ENCODE measurements around the gene OR2S2.

Gene OR2S2

DNA sequence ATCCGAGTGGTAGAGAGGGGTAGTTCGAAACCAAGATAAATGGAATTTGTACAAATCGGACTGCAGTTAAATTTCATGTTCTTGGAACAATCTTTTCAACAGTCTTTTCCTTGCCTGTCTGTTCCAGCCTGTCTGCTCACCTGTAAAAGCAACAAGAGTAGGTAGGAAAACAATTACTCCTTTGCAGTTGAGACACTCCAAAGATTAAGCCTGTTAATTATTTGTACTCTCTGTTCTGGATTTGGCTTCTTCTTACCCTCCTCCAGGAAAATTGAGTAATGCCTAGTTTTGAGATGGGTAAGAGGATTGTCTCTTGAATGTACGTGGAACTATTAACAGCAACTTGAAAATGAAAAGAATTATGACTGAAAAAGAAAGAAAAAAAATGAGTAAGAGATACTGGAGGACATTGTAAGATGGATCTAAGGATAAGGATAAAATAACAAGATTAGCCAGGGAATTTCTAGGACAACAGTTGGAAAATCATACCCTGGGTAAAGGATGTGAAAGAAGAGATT lies 24.3 kb downstream of the OR2S2 start:
- Histone ChIP-seq H4K91ac (ENCODE audit: low read length) (no peak overlapping the region), H3K4me2 (ENCODE audit: low read length, poor library complexity, severe bottlenecking) (no peak overlapping the region), H3K36me3 (ENCODE audit: control insufficient read depth in 1 of 2, insufficient read depth in 2 of 2, low read depth in 1 of 2, low read length in 2 of 2) (no peaks in the 10 kb centered on the region), H2BK15ac (ENCODE audit: low read depth, poor library complexity, severe bottlenecking) (no peak overlapping the region), H2BK12ac (ENCODE audit: low read length in 2 of 2) (no peak overlapping the region), H4K8ac (ENCODE audit: low read length) (no peak overlapping the region), H2AK5ac (ENCODE audit: low read length, severe bottlenecking) (no peak overlapping the region), H2BK120ac (ENCODE audit: low read depth, low read length) (no peak overlapping the region), H3K9me3 (ENCODE audit: control insufficient read depth, low read length) (no peaks in the 10 kb centered on the region), H3K27ac (ENCODE audit: low read length, poor library complexity, severe bottlenecking) (no peak overlapping the region), H3K79me1 (replicated peaks; ENCODE audit: low read length, poor library complexity, severe bottlenecking) (no peaks in the 10 kb centered on the region), H3K4me3 (ENCODE audit: insufficient read depth in 1 of 2, low read depth in 1 of 2, low read length in 2 of 2) (no peak overlapping the region), H3K27me3 (ENCODE audit: control insufficient read depth in 1 of 2, insufficient read depth in 1 of 2, low read length in 2 of 2) (no peaks in the 10 kb centered on the region), H2BK5ac (ENCODE audit: low read depth, low read length, poor library complexity, severe bottlenecking) (no peak overlapping the region), H3K4me1 (ENCODE audit: control insufficient read depth, insufficient read depth, low read depth, low read length) (peaks cover 5% of the 10 kb centered on the region), H3K4ac (ENCODE audit: low read depth in 1 of 2, low read length in 2 of 2) (no peak overlapping the region), H3K9ac (ENCODE audit: low read length) (no peak overlapping the region), H3K18ac (ENCODE audit: low read depth in 1 of 2, low read length in 2 of 2) (no peak overlapping the region), H2AFZ (ENCODE audit: low read depth, low read length) (no peak overlapping the region), H3K14ac (ENCODE audit: low read length in 2 of 2) (no peak overlapping the region), H3K23ac (ENCODE audit: low read length in 2 of 2) (no peak overlapping the region)
- WGBS: 90% methylated on average over 4 of the region's 4 CpGs
- DNase-seq: no peak

DNA sequence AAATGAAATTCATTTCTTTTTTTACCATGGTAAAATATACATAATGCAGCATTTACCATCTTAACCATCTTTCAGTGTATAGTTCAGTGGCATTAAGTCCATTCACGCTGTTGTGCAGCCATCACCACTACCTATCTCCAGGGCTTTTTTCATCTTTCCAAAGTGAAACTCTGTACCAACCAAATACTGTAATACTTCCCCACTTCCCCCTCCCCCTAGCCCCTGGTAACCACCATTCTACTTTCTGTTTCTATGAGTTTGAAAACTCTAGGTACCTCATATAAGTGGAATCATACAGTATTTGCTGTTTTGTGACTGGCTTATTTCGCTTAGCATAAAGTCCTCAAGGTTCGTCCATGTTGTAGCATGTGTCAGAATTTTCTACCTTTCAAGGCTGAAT lies 25.2 kb downstream of the OR2S2 start:
- DNase-seq: no peak
- no peak overlapping the region for H3K23ac ChIP-seq (ENCODE audit: low read length in 2 of 2)
- H3K9me3 ChIP-seq (ENCODE audit: control insufficient read depth, low read length): no peaks in the 10 kb centered on the region
- H4K91ac ChIP-seq (ENCODE audit: low read length): no peak overlapping the region
- H3K4me3 ChIP-seq (ENCODE audit: insufficient read depth in 1 of 2, low read depth in 1 of 2, low read length in 2 of 2): no peak overlapping the region
- no peak overlapping the region for H2AFZ ChIP-seq (ENCODE audit: low read depth, low read length)
- no peak overlapping the region for H4K8ac ChIP-seq (ENCODE audit: low read length)
- no peak overlapping the region for H2BK12ac ChIP-seq (ENCODE audit: low read length in 2 of 2)
- H3K36me3 ChIP-seq (ENCODE audit: control insufficient read depth in 1 of 2, insufficient read depth in 2 of 2, low read depth in 1 of 2, low read length in 2 of 2): no peaks in the 10 kb centered on the region
- no peak overlapping the region for H3K4ac ChIP-seq (ENCODE audit: low read depth in 1 of 2, low read length in 2 of 2)
- H3K27ac ChIP-seq (ENCODE audit: low read length, poor library complexity, severe bottlenecking): no peak overlapping the region
- H3K79me1 ChIP-seq (replicated peaks; ENCODE audit: low read length, poor library complexity, severe bottlenecking): no peaks in the 10 kb centered on the region
- H2AK5ac ChIP-seq (ENCODE audit: low read length, severe bottlenecking): no peak overlapping the region
- H3K27me3 ChIP-seq (ENCODE audit: control insufficient read depth in 1 of 2, insufficient read depth in 1 of 2, low read length in 2 of 2): no peaks in the 10 kb centered on the region
- no peak overlapping the region for H2BK15ac ChIP-seq (ENCODE audit: low read depth, poor library complexity, severe bottlenecking)
- H3K18ac ChIP-seq (ENCODE audit: low read depth in 1 of 2, low read length in 2 of 2): no peak overlapping the region
- 93% methylated on average over 1 of the region's 3 CpGs for WGBS
- H3K9ac ChIP-seq (ENCODE audit: low read length): no peak overlapping the region
- H2BK5ac ChIP-seq (ENCODE audit: low read depth, low read length, poor library complexity, severe bottlenecking): no peak overlapping the region
- peaks cover 3% of the 10 kb centered on the region for H3K4me1 ChIP-seq (ENCODE audit: control insufficient read depth, insufficient read depth, low read depth, low read length)
- no peak overlapping the region for H3K4me2 ChIP-seq (ENCODE audit: low read length, poor library complexity, severe bottlenecking)
- H2BK120ac ChIP-seq (ENCODE audit: low read depth, low read length): no peak overlapping the region
- H3K14ac ChIP-seq (ENCODE audit: low read length in 2 of 2): no peak overlapping the region

DNA sequence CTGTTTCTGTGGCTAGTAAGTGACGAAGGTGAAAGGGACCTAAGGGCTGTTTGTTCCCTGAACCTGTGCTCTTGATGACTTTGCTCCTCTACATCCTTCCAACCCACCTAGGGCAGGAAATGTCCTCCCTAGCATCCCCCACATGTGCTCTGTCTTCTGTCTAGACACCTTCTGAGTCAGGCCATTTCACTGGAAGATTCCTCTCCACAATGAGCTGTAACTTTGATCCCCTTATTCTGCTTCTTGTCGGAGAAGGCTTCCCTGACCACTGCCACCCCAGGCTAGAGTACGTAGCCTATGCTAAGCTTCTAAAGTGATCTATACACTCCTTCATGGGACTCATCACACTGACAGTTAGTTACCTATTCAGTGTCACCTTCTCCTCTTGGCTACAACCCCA lies 27.0 kb downstream of the OR2S2 start:
- Histone ChIP-seq H2BK5ac (ENCODE audit: low read depth, low read length, poor library complexity, severe bottlenecking) (no peak overlapping the region), H3K4me1 (ENCODE audit: control insufficient read depth, insufficient read depth, low read depth, low read length) (no peaks in the 10 kb centered on the region), H3K27me3 (ENCODE audit: control insufficient read depth in 1 of 2, insufficient read depth in 1 of 2, low read length in 2 of 2) (no peaks in the 10 kb centered on the region), H2BK120ac (ENCODE audit: low read depth, low read length) (no peak overlapping the region), H4K91ac (ENCODE audit: low read length) (no peak overlapping the region), H3K23ac (ENCODE audit: low read length in 2 of 2) (no peak overlapping the region), H2AK5ac (ENCODE audit: low read length, severe bottlenecking) (no peak overlapping the region), H2BK12ac (ENCODE audit: low read length in 2 of 2) (no peak overlapping the region), H4K8ac (ENCODE audit: low read length) (no peak overlapping the region), H2BK15ac (ENCODE audit: low read depth, poor library complexity, severe bottlenecking) (no peak overlapping the region), H3K79me1 (replicated peaks; ENCODE audit: low read length, poor library complexity, severe bottlenecking) (no peaks in the 10 kb centered on the region), H3K27ac (ENCODE audit: low read length, poor library complexity, severe bottlenecking) (no peak overlapping the region), H3K14ac (ENCODE audit: low read length in 2 of 2) (no peak overlapping the region), H2AFZ (ENCODE audit: low read depth, low read length) (peak overlapping the region; percentile 43), H3K9me3 (ENCODE audit: control insufficient read depth, low read length) (no peaks in the 10 kb centered on the region), H3K18ac (ENCODE audit: low read depth in 1 of 2, low read length in 2 of 2) (no peak overlapping the region), H3K4me2 (ENCODE audit: low read length, poor library complexity, severe bottlenecking) (no peak overlapping the region), H3K9ac (ENCODE audit: low read length) (no peak overlapping the region), H3K4ac (ENCODE audit: low read depth in 1 of 2, low read length in 2 of 2) (no peak overlapping the region), H3K4me3 (ENCODE audit: insufficient read depth in 1 of 2, low read depth in 1 of 2, low read length in 2 of 2) (no peak overlapping the region), H3K36me3 (ENCODE audit: control insufficient read depth in 1 of 2, insufficient read depth in 2 of 2, low read depth in 1 of 2, low read length in 2 of 2) (no peaks in the 10 kb centered on the region)
- no peak for DNase-seq
- WGBS: 96% methylated on average over 3 of the region's 3 CpGs

DNA sequence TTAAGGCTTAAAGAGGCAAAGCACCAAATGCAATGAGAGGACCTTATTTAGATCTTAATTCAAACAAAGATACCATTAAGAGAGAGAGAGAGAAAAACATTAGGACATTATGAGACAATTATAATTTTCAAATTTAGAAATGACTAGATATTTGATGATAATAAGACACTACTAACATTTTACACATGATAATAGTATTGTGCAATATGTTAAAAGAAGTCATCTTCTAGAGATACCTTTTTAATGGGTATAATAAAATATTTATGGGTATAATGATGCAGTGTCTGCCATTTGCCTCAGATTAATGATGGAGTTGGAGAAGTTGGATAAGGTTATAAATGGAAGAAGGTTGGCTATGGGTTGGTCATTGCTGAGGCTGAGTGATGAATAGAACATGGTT lies 27.4 kb downstream of the OR2S2 start:
- Histone ChIP-seq H4K8ac (ENCODE audit: low read length) (no peak overlapping the region), H3K23ac (ENCODE audit: low read length in 2 of 2) (no peak overlapping the region), H2AK5ac (ENCODE audit: low read length, severe bottlenecking) (no peak overlapping the region), H3K4me3 (ENCODE audit: insufficient read depth in 1 of 2, low read depth in 1 of 2, low read length in 2 of 2) (no peak overlapping the region), H2BK15ac (ENCODE audit: low read depth, poor library complexity, severe bottlenecking) (no peak overlapping the region), H2BK12ac (ENCODE audit: low read length in 2 of 2) (no peak overlapping the region), H3K18ac (ENCODE audit: low read depth in 1 of 2, low read length in 2 of 2) (no peak overlapping the region), H3K4me1 (ENCODE audit: control insufficient read depth, insufficient read depth, low read depth, low read length) (no peaks in the 10 kb centered on the region), H2BK120ac (ENCODE audit: low read depth, low read length) (no peak overlapping the region), H3K27me3 (ENCODE audit: control insufficient read depth in 1 of 2, insufficient read depth in 1 of 2, low read length in 2 of 2) (no peaks in the 10 kb centered on the region), H3K79me1 (replicated peaks; ENCODE audit: low read length, poor library complexity, severe bottlenecking) (no peaks in the 10 kb centered on the region), H3K27ac (ENCODE audit: low read length, poor library complexity, severe bottlenecking) (no peak overlapping the region), H2AFZ (ENCODE audit: low read depth, low read length) (no peak overlapping the region), H3K4me2 (ENCODE audit: low read length, poor library complexity, severe bottlenecking) (no peak overlapping the region), H3K9me3 (ENCODE audit: control insufficient read depth, low read length) (no peaks in the 10 kb centered on the region), H3K14ac (ENCODE audit: low read length in 2 of 2) (no peak overlapping the region), H2BK5ac (ENCODE audit: low read depth, low read length, poor library complexity, severe bottlenecking) (no peak overlapping the region), H4K91ac (ENCODE audit: low read length) (no peak overlapping the region), H3K9ac (ENCODE audit: low read length) (no peak overlapping the region), H3K4ac (ENCODE audit: low read depth in 1 of 2, low read length in 2 of 2) (no peak overlapping the region), H3K36me3 (ENCODE audit: control insufficient read depth in 1 of 2, insufficient read depth in 2 of 2, low read depth in 1 of 2, low read length in 2 of 2) (no peaks in the 10 kb centered on the region)
- DNase-seq: no peak
